GM21825 (cell line): ENCODE results near the gene CSTA.
"Not testable (repeated sequence)": the region's sequence is repeated elsewhere in the genome, so short reads cannot be mapped to it uniquely, and the experiment has no call there.

Experiments
- ATAC-seq: cut with Tn5 transposase; IDR thresholded peaks from one replicate; pipeline ENCODE4 v1.9.1; 2021; ENCODE audit warnings: mild to moderate bottlenecking, moderate library complexity; ENCODE audit not compliant: unreplicated experiment

Gene CSTA

DNA sequence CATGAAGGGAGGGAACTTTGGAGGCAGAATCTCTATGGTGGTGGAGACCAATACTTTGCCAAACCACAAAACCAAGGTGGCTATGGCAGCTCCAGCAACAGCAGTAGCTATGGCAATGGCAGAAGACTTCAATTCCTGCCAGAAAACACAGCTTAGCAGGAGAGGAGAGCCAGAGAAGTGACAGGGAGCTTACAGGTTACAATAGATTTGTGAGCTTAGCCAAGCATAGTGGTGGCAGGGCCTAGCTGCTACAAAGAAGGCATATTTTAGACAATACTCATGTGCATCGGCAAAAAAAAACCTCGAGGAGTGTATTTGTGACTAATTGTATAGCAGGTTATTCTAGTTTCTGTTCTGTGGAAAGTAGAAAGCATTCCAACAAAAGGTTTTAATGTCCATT lies 6.4 kb upstream of the CSTA start:
- no peak for ATAC-seq

DNA sequence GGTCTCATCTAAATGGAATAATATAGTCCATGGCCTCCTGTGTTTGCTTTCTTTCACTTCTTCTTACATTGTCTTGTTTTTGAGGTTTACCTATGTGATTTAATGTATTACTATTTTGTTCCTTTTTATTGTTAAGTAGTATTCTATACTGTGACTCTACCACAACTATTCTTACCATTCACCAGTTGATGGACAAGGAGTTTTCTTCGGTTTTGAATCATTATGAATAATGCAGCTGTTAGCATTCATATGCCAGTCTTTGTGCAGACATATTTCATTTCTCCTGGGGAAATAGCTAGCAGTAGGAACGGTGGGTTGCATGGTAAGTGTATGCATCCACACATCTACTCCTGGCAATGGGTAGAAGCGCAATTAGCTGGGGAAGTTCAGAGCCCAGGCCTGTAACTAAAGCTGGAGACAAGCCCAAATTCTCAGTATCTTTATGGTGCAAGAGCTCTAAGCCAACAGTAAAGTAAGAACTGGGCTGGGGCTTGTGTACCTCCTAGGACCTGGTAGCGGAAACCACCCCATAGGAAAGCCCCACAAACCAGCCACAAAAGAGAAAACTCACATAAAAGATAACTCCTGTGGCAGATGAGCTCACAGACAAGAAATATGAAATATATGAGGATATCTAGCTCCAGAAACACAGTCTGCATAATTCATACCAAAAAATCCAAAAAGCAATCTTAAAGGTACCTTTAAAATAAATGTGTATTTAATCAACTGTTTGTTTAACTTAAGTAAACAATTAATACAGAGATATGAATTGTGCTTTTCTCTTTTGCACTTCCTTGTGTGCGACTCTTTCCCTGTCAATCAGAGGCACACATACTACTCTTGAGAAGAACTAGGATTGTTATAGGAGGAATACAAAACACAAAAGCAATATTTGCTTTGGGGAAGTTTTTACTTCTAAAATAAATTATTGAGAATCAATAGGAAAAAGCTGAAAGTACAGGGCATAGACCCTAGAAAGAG lies 2.7 kb upstream of the CSTA start:
- ATAC-seq, result no peak

DNA sequence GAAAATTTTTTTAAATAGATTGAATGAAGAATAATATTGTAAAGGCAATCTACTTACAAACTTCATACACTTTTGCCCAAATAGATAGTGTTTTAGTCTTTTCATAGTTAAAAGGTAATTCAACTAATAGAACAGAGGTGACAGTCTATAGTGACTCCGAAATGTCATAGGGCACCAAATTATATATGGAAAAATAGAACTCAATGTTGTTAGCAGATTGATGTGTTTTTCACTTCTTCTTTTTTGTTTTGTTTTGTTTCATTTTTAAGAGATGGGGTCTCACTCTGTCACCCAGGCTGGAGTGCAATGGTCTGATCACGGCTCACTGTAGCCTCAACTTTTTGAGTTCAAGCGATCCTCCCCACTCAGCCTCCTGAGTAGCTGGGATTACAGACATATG lies 721 bp downstream of the CSTA start:
- ATAC-seq, result no peak

DNA sequence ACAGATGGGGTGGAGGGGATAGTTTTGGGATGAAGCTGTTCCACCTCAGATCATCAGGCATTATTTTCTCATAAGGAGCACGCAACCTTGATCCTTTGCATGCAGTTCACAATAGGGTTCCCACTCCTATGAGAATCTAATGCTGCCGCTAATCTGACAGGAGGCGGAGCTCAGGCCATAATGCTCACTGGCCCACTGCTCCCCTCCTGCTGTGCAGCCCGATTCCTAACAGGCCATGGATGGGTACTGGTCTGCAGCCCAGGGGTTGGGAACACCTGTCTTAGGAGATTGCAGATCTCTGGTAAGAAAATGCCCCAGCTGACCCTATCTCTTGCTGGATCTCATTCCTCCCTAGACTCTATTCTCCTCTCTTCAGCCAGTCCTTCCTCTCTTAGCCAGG lies 6.8 kb downstream of the CSTA start:
- ATAC-seq, result no peak

DNA sequence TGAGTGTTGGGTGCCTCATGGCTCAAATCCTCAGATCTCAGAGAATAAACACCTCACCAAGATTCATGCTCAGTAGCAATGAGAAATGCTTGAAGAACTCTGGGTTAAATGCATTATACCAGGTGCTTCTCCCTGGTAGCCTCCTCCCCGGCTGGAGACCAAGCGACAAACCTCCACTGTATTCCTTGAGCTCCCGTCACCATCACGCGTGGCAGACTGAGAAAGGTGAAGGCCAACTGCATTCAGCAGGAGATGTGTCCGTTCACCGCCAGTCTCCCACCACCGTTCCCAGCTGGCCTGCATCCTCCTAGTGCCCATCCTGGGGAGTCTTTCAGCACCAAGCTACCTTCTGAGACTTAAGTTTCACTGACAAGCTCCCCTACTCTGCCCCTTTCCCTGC lies 7.5 kb downstream of the CSTA start:
- ATAC-seq, result no peak

DNA sequence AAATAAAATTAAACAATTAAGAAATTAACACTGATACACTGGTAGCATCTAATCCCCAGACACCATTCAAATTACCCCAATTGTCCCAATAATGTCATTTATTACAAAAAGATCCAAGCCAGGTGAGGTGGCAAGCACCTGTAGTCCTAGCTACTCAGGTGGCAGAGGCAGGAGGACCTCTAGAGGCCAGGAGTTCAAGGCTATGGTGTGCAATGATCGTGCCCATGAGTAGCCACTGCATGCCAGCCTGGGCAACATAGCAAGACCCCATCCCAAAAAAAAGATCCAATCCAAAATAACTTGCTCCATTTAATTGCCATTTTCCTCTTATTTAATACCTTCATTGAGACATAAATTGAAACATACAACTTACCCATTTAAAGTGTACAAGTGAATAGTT lies 17.8 kb downstream of the CSTA start:
- ATAC-seq, result no peak

DNA sequence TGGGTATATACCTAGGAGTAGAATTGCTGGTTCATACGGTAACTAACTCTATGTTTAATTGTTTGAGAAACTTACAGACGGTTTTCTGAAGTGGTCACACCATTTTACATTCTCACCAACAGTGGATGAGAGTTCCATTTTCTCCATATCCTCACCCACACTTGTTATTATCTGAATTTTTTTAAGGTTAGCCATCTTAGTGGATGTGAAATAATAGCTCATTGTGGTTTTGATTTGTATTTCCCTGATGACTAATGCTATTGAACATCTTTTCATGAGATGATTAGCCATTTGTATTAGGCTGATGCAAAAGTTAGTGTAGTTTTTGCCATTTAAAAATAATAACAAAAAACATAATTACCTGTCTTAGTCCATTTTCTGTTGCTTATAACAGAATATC lies 18.6 kb downstream of the CSTA start:
- ATAC-seq, result no peak

DNA sequence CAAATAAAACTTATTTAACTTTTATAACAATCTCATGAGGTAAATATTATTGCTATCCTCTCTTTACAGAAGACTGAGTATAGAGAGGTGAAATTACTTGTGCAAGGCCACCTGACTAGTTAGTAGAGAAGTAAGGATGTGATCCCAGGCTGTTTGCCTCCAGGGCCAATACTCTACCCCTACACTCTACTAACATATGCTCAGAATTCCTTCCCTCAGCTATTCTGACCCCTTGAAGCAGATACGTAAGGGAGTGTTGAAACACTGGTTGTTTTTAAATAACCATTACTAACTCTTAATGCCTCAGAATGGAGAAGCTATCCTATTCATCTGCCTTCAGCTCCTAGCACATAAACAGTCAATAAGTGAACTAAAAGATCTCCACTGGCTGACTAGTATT lies 24.1 kb downstream of the CSTA start:
- no peak for ATAC-seq

DNA sequence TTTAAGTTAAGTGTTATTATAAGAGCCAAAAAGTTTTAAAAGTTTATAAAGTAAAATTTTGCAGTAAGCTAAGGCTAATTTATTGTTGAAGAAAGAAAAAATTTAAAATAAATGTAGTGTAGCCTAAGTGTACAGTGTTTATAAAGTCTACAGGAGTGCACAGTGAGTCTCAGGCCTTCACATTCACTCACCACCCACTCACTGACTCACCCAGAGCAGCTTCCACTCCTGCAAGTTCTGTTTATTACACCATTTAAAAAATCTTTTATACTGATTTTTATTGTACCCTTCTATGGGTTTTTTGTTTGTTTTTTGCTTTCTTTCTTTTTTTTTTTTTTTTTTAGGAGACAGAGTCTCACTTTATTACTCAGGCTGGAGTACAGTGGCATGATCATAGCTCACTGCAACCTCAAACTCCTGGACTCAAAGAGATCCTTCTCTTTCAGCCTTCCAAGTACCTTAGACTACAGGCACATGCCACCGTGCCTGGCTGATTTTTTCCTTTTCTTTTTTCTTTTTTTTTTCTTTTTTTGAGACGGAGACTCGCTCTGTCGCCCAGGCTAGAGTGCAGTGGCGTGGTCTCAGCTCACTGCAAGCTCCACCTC lies 25.9 kb downstream of the CSTA start:
- no peak for ATAC-seq

DNA sequence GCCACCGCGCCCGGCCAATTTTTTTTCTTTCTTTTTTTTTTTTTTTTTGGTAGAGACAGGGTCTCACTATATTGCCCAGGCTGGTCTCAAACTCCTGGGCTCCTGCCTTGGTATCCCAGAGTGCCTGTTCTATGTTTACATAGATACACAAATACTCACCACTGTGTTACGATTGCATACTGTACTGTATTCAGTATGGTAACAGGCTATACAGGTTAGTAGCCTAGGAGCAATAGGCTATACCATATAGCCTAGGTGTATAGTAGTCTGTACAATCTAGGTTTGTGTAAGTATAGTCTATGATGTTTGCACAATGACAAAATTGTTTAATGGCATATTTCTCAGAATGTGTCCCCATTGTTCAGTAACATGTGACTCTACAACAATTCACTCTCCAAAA lies 26.6 kb downstream of the CSTA start:
- no peak for ATAC-seq

DNA sequence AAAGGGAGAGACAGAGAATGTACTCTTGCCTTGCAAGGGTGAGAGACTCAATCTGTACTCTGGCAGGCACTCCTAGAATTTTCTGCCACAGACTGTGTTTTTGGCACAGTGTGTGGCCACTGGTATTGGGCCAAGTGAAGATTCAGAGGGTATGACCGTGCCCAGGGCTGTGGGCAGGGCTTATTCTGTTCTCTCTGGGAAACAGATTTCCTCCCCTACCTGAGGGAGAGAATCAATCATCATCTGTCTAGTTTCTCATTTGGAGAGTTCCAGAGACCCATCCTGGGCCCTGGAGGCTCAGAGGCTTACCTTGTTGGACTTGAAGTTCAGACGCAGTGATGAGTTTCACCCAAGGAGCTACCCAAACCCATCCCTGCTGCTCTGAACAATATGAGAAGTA lies 28.2 kb downstream of the CSTA start:
- ATAC-seq, result no peak

DNA sequence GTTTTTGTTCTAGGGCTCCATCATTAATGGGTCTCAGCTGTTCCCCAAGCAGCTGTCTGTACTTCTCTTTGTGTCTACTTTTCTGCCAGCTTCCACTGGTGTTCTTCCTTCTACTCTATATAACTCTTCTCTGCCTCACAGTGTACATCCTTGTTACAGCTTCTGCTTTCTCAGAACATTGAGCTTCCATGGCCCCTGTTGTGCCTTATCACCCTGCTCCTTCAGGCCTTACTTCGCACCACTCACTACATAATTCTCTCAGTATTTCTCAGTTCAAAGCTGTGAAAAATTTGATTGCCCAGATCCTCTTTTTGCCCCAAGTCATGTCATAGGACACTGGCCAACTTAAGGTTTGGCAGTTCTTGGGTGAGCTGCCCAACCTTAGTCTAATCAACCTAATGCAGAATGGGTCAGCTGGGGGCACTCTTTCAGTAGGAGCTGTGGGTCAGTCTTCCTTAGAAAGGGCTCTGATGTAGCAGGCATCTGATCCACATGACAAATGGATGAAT lies 28.9 kb downstream of the CSTA start:
- ATAC-seq, result no peak

DNA sequence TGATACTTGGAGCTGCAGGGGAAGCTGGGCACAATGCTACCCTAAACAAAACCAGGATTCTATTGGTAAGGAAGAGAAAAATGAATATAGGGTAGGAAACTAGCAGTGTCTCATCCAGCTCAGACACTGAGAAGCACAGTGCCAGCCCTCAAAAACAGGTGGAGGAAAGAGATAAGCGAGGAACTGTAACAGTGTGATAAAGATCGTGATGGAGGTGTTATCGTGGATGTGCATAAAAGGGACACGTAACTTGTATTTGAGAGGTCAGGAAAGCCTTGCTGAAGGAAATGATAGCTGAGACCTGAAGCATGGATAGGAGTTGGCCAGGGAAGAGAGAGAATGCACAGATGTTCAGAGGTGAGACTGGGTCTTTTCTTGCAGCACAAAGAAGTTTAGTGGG lies 30.6 kb downstream of the CSTA start:
- ATAC-seq, result no peak

DNA sequence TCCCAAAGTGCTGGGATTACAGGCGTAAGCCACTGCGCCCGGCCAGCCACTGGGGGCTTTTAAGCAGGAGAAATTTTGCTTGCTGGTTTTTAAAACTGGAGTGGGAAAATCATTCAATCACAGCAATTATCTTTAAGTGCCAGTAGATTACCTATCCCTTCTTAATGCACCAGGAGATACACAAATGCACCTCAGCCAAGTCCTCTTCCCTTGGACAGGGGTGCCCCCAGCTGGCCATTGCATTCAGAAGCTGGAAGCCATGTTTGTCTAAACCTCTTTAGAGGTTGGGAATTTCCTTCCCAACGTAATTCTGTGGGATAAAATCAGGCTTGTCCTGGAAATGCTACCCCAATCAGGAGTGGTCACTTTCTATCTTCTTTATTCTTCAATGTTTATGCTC lies 31.4 kb downstream of the CSTA start:
- no peak for ATAC-seq

DNA sequence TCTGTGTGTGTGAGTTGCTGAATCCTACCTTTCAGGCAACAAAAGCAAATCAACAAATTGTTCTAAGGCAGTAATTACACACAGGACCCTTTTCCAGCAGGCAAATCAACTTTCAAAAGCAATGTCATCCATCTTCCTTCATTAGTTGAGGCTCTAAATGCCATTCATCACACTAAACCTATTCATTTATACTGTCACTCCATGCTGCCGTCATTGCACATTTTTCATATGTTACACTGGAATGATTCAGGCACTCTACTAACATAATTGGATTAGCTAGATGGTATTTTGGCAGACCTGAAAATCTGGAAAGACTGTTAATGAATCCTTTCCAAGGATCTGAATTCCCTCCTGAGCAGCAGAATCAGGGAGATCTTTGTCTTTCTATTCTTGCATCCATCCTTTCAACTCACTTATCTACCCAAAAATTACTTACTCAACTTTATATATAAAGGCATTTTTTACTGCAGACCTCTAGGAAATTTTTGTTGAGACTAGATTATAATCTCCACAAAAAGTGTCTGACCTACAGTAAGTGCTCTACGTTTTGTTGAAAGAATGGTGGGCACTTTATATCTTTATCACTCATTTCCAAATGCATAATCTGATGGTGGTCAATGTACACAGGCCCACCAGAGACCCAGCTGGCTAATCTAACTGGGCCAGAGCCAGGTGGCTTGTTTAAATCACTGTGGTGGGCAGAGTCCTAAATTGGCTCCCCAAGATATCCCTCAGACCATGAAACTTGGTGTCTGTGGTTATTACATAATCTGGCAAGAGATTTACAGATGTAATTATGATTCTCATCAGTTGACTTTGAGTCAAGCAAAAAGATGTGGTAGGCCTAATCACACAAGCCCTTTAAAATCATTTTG lies 33.0 kb downstream of the CSTA start:
- ATAC-seq, result no peak

DNA sequence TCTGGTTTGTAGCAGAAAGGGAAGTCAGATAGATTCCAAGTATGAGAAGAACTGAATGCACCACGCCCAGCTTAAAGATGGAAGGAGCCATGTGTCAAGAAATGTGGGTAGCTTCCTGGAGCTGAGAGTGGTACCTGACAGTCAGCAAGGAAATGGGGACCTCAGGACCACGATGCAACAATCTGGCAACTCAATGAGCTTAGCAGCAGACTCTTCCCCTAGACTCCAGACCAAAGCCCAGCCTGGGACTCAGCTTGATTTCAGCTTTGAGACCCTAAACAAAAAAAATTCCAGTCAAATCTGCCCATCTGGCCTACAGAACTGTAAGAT lies 33.6 kb downstream of the CSTA start:
- ATAC-seq, result no peak

DNA sequence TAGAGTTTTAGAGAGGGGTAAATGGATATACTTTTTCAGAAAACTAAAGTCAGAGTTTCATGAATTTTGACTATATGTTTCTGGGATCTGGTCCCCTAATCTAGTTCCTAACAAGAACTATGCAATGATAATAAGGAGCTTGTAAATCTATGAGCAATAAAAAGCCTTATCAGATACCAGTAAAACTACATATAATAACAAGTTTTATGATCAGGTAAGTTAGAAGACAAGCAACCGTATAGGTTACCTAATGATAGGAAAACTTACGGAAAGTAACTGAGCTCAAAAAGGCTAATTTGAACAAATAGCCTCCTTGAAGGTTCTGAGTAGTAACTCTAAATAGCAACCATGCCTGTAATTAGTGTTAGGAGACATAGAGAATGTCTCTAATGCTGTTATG lies 37.0 kb downstream of the CSTA start:
- no peak for ATAC-seq

DNA sequence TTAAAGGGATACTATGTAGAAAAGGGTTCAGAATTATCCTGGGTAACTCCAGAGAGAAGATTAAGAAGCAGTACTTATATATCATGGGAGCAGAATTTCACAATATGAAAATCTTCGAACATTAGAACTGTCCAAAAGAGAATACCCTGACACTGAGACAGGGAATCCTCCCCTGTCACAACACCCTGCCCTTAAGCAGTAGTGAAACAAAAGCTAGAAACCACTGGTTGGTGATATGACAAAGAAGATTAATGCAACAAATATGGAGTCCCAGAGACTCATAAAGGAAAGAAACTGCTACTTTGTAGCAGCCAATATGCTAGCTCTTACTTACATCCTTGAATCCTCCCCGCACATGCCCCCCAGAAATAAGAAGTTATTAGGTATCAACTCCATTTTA lies 39.4 kb downstream of the CSTA start:
- no peak for ATAC-seq

DNA sequence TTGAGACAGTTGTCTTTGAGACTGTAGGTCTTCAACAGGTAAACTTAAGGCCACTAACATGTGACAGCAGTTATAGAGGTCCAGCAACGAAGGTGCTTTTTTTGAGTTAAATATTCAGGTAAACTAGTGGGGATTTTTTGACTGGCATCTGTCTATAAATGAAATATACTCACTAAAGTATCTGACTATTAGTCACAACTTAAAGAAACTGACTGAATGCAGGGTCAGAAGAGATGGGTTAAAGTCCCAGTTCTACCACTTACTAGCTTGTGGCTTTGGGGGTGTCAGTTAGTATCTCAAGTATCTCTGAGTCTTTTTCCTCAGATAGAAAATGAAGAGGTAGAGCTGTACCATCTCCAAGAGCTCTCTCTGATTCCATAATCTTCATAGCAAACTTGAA lies 40.0 kb downstream of the CSTA start:
- ATAC-seq, result no peak

DNA sequence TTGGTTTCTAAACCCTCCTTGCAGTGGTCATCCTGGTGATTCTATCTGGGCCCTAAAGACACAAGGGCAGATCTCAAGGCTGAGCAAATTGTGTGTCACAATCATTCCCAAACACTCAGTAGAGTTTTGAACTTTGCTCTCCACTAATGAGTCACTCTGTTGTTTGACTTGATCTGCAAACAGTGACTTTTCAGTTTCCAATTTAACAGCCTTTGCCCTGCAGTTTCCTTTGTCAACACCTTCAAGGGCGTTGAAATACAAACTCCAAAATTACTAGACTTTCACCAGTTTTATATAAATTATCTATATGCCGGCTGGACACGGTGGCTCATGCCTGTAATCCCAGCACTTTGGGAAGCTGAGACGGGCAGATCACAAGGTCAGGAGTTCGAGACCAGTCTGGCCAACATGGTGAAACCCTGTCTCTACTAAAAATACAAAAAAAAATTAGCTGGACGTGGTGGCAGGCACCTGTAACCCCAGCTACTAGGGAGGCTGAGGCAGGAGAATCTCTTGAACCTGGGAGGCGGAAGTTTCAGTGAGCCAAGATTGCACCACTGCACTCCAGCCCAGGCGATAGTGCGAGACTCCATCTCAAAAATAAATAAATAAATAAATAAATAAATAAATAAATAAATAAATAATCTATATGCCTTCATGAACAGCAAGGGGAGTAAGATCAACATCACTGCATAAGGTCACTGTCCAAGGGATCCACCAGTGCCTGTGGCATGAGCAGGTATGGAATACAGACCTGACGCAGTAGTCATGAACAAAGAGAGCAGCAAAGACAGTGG lies 40.7 kb downstream of the CSTA start:
- not testable (repeated sequence) for ATAC-seq

DNA sequence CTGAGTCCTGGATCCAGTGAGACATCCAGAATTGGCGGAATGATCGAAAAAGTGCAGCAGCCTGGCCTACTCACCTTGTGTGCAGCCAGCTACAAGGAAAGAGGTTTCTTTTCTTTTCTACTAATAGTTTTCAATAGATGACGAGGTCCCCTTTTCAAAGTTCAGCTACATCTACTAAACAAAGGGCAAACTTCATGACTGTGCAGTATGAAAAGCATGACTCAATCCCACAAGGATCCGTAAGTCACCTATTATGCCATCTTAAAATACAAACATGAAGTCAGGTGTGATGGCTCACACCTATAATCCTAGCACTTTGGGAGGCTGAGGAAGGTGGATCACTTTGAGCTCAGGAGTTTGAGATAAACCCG lies 41.3 kb downstream of the CSTA start:
- no peak for ATAC-seq
